ENCODE results near the gene CTRB2. TPM values are rescaled to one million over a fixed set of nuclear protein-coding genes. Genes with fewer than 3 reads are reported as not detected.

CTRB2 gene
- total and polyA plus RNA-seq, 2 experiments from 2014 or later: 0.76 TPM; not detected in 1

DNA sequence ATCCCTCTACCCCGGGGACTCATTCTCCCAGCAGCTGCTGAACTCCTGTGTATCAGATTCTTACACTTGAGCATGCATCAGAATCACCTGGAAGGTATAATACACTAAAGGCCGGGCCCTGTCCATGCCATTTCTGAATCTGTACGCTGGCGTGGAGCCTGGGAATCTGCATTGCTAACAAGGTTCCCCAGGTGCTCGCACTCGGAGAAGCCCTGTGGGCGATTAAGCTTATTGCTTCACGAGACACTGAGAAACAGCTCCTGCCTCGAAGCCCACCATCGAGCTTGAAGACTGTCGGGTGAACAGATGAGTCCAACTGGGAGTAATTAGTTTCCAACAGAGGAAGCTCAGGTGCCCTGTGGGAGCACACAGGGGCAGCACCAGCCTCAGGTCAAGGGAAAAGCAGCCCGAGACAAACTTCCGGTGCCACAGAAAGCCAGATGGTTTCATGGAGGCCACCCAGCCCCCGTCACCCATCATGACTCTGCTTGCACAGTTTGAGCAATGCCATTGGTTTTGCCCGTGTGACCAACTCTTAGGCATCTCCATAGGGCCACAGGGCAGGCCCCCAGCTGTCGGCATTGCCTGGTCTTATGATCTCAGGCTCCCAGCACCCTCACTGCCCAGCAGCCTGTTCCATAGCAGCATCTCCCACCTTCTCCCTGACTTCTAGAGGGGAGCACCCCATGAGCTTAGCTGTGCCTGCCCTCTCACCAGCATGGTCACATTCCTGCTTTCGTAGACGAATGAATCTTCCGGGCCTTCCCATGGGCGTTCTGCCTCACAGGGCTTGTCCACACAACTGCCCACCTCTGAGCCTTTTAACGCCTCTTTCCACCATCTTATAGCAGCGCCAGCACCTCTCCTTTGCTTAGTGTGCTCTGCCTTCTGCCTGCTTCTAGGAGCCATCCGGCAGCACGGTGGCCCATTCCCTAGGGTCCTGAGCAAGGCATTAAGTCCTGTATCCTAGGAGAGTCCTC is 10.9 kb downstream of the CTRB2 start:
- Histone ChIP-seq H3K27me3 (no peaks in the 10 kb centered on the region), H3K4me3 (no peak overlapping the region), H3K9me3 (ENCODE audit: low read depth) (no peaks in the 10 kb centered on the region), H3K36me3 (no peaks in the 10 kb centered on the region), H3K4me1 (ENCODE audit: low read depth) (no peaks in the 10 kb centered on the region), H3K27ac (no peak overlapping the region)
- DNase-seq (ENCODE audit: low read depth in 1 of 2, low spot score in 1 of 2): no peak
- no peak for TF ChIP-seq CTCF (IDR thresholded peaks at IDR 0.05; ENCODE audit: low read depth, low read length)

- H3K4me3 ChIP-seq: no peak overlapping the region
- H3K9me3 ChIP-seq (ENCODE audit: low read depth): no peaks in the 10 kb centered on the region
- no peaks in the 10 kb centered on the region for H3K36me3 ChIP-seq
- no peak for DNase-seq (ENCODE audit: low read depth in 1 of 2, low spot score in 1 of 2)
- TF ChIP-seq CTCF (IDR thresholded peaks at IDR 0.05; ENCODE audit: low read depth, low read length): no peak
- H3K4me1 ChIP-seq (ENCODE audit: low read depth): no peaks in the 10 kb centered on the region
- H3K27ac ChIP-seq: no peak overlapping the region
- H3K27me3 ChIP-seq: no peaks in the 10 kb centered on the region
These were observed 13.1 kb downstream of the CTRB2 start for GRCh38 chr16:75193730-75194444.

GRCh38 chr16:75193265-75193650 is 13.7 kb downstream of the CTRB2 start:
- no peak overlapping the region for H3K27ac ChIP-seq
- no peaks in the 10 kb centered on the region for H3K36me3 ChIP-seq
- no peaks in the 10 kb centered on the region for H3K9me3 ChIP-seq (ENCODE audit: low read depth)
- no peak for DNase-seq (ENCODE audit: low read depth in 1 of 2, low spot score in 1 of 2)
- TF ChIP-seq CTCF (IDR thresholded peaks at IDR 0.05; ENCODE audit: low read depth, low read length): no peak
- H3K4me3 ChIP-seq: no peak overlapping the region
- H3K27me3 ChIP-seq: no peaks in the 10 kb centered on the region
- no peaks in the 10 kb centered on the region for H3K4me1 ChIP-seq (ENCODE audit: low read depth)

DNA sequence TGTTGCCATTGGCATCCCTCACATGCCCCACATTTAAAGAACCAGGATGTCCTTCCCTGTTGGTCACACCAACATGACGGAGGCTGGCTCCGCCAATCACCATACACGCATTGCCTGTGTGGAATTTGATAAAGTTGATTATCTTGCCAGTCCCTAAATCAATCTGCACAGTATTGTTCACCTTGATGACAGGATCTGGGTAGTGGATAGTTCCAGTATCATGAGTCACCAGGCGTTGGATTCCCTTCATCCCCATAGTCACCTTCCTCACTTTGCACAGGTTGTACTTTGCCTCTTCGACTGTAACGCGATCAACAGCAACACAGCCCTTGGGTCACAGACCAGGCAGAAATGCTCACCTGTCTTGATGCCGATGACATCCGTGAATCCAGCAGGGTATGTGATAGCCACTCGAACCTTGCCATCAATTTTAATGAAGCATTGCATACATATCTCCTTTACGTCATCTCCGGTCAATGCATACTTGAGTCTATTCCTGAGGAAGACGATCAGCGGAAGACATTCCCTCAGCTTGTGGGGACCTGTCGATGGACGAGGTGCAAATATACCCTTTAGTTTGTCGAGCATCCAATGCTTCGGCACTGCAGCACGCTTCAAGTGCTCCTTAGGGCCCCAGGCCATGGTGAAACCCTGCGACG is 14.2 kb downstream of the CTRB2 start:
- no peaks in the 10 kb centered on the region for H3K9me3 ChIP-seq (ENCODE audit: low read depth)
- no peaks in the 10 kb centered on the region for H3K4me1 ChIP-seq (ENCODE audit: low read depth)
- TF ChIP-seq CTCF (IDR thresholded peaks at IDR 0.05; ENCODE audit: low read depth, low read length): no peak
- no peak overlapping the region for H3K4me3 ChIP-seq
- H3K36me3 ChIP-seq: no peaks in the 10 kb centered on the region
- H3K27ac ChIP-seq: no peak overlapping the region
- no peak for DNase-seq (ENCODE audit: low read depth in 1 of 2, low spot score in 1 of 2)
- no peaks in the 10 kb centered on the region for H3K27me3 ChIP-seq

- TF ChIP-seq CTCF (IDR thresholded peaks at IDR 0.05; ENCODE audit: low read depth, low read length): no peak
- DNase-seq (ENCODE audit: low read depth in 1 of 2, low spot score in 1 of 2): no peak
- no peaks in the 10 kb centered on the region for H3K9me3 ChIP-seq (ENCODE audit: low read depth)
- no peak overlapping the region for H3K27ac ChIP-seq
- no peak overlapping the region for H3K4me3 ChIP-seq
- no peaks in the 10 kb centered on the region for H3K36me3 ChIP-seq
- no peaks in the 10 kb centered on the region for H3K4me1 ChIP-seq (ENCODE audit: low read depth)
- H3K27me3 ChIP-seq: no peaks in the 10 kb centered on the region
These were observed 17.2 kb downstream of the CTRB2 start for GRCh38 chr16:75189638-75190245.
